Activated naive CD4-positive, alpha-beta T cell (primary cell): ENCODE results near the gene FEZ2.
"Not testable (repeated sequence)": the region's sequence is repeated elsewhere in the genome, so short reads cannot be mapped to it uniquely, and the experiment has no call there.

Experiments used
- DNase-seq, 4 experiments: peaks; one replicate each; lab custom pipeline; 2025; lab: John Stamatoyannopoulos, UW

FEZ2 gene, protein sequence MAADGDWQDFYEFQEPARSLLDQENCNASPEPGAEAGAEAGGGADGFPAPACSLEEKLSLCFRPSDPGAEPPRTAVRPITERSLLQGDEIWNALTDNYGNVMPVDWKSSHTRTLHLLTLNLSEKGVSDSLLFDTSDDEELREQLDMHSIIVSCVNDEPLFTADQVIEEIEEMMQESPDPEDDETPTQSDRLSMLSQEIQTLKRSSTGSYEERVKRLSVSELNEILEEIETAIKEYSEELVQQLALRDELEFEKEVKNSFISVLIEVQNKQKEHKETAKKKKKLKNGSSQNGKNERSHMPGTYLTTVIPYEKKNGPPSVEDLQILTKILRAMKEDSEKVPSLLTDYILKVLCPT

GRCh38 chr2:36597532-36598377 lies at the start of gene FEZ2:
FEZ2 (minus strand) TSS chr2:36598168; CDS start chr2:36598142, 26 bp downstream.
- peak; percentile 8 to 63 (median 38) for DNase-seq

- DNase-seq: no peak
These were observed 37.1 kb upstream of the FEZ2 start for GRCh38 chr2:36634981-36635597.

DNA sequence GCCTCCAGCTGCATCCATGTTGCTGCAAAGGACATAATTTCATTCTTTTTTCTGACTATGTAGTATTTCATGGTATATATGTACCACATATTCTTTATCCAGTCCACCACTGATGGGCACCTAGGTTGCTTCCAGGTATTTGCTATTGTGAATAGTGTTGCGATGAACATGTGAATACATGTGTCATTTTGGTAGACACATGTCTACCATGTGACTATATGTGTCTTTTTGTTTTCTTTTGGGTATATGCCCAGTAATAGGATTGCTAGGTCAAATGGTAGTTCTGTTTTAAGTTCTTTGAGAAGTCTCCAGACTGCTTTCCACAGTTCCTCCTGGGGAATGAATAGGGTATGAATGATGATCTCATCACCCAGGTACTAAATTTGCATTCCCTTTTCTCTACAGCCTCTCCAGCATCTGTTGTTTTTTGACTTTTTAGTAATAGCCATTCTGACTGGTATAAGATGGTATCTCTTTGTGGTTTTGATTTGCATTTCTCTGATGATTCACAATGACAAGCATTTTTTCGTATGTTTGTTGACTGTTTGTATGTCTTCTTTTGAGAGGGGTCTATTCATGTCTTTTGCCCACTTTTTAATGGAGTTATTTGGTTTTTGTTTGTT lies 35.6 kb upstream of the FEZ2 start:
- no peak for DNase-seq

- no peak for DNase-seq
These were observed 28.8 kb upstream of the FEZ2 start for GRCh38 chr2:36626756-36627155.

GRCh38 chr2:36626071-36626470 lies 28.1 kb upstream of the FEZ2 start:
- no peak for DNase-seq

GRCh38 chr2:36625304-36625703 lies 27.3 kb upstream of the FEZ2 start:
- no peak for DNase-seq

DNA sequence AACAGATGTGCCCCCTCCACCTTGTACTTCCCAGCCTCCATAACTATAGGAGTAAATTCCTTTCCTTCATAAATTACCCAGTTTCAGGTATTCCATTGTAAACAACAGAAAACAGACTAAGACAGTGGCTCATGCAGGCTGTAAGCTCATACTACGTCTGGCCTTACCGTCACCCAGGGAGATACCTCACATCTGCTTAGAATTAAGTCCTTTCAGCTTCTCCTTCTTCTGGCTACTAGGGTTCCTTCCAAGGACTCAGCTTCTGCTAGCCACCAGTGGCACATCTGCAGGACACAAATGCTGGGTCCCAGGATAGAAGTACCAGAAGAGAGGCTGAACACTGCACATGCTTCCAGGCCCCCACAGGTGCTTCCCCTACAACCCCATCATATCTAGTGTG lies 22.4 kb upstream of the FEZ2 start:
- DNase-seq: no peak

GRCh38 chr2:36618381-36618780 lies 20.4 kb upstream of the FEZ2 start:
- no peak for DNase-seq

GRCh38 chr2:36616947-36617346 lies 19.0 kb upstream of the FEZ2 start:
- DNase-seq: no peak

DNA sequence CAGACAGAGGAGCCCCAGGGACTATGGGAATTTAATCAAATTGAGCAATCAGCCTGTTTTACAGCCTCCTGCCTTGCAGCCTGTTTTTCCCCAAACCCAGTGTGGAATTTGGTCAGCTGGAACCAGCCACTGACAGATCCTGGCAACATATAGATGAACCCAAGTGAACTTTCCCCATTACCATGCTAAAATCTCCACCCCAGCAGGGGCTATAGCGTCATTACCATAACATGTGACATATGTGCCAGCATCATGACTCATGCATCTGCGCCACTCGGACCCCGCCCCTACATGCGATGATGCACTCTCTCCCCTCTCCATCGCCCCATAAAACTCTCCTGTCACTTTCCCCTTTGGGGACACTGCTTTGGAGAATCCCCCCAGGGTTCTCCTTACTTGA lies 17.3 kb upstream of the FEZ2 start:
- DNase-seq: no peak

GRCh38 chr2:36613801-36614200 lies 15.8 kb upstream of the FEZ2 start:
- no peak for DNase-seq

DNA sequence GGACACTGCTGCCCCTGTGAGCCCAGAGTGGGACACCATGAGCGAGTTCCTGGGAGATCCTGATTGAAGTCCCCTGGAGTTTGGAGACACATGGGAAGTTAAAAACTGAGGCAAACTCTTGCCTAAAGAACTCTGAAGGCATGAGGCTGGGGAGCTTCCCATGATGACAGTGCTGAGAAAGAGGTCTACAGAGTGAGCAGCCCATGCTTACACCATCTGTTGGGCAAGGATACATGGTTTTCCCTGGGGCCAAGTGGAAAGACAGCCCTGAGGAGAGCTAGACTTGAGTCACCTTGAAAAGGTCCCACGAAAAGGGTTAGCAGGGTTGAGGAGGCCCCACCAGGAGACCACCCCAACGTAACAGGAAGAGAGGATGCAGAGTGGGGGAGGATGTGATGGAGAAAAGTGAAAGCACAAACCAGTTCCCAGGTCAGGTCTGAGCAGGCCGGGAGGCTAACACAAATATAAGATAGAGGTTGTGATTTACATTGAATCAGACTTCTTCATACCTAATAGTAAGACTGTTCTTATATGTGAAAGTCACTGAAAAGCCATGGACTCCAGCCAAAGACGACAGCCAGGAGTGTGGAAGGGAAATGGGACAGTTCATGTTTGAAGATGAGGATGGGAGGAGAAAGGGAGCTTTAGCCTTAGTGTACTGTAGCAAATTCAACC lies 13.5 kb upstream of the FEZ2 start:
- no peak for DNase-seq

DNA sequence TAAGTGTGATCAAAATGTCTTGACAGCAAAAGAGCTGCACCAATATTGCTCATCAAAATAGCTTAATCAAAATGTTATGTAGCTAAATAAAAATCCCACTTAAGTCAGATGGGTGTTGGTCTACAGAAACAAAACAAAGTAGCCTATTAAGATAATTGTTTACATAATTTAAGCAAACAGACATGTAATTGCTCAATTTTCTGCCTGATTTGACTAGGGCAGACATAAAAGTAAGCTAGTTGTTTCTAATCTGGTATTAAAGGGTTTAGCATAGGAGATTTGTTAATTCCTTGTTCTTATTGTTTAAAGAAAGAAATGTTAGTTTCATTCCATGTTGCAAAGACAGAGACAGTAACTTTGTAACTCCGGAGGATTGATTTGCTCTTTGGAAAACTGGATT lies 11.5 kb upstream of the FEZ2 start:
- no peak for DNase-seq

GRCh38 chr2:36607947-36608346 lies 10.0 kb upstream of the FEZ2 start:
- no peak for DNase-seq

DNA sequence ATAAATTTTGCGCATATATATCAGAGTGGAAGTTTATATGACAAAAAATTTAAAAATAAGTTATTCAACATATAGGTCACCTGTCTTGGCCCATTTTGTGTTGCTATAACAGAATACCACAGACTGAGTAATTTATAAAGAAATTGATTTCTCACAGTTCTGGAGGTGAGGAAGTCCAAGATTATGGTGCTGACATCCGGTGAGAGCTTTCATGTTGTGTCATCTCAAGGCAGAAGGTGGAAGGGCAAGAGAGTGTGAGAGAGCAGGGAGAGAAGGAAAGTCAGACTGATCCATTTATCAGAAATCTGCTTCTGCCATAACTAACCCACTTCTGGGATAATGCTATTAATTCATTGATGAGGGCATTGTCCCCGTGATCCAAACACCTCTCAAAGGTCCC lies 9.0 kb upstream of the FEZ2 start:
- no peak for DNase-seq

GRCh38 chr2:36605273-36605672 lies 7.3 kb upstream of the FEZ2 start:
- no peak for DNase-seq

GRCh38 chr2:36603629-36604028 lies 5.7 kb upstream of the FEZ2 start:
- DNase-seq: not testable (repeated sequence)

DNA sequence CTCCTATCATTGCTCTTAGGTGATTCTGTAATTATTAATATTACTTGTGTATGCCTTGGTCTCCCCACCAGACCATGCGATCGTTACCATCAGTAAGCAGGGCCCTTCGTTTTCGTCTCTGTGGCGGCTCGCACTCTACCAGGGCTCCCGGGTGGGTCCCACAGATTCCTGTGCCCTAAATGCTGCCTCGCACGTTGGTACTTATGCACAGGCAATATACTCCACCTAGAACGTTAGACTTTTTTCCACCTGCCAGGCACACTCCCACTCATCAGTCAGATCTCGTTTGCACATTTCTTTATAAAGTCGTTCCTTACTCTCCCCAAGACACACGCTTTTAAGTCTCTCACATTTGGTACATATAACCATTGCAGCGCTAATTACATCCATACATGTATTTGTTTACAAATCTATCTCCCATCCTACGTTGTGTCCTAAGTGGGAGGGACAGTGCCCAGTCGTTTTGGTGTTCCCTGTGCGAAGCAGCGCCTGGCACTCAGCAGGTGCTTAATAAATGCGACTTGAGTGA lies 901 bp downstream of the FEZ2 start:
- no peak for DNase-seq

GRCh38 chr2:36596397-36596796 lies 1.6 kb downstream of the FEZ2 start:
- no peak for DNase-seq

DNA sequence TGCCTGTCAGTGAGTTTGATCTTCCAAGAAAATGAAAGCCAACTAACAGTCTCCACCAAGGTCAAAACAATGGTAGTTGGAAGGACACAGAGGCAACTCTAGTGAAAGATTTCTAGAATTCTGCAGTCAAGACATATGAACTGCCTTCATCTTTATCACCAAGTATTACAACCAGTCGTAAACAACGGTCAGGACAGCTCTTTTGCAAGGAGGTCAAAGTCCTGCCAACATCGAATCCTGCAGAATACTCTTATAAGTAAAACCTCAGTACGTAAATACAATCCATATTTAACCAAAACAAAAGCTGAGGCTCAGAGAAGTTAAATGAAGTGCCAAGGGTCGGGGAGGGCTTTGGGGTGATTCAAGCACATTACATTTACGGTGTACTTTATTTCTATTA lies 3.1 kb downstream of the FEZ2 start:
- DNase-seq: no peak

DNA sequence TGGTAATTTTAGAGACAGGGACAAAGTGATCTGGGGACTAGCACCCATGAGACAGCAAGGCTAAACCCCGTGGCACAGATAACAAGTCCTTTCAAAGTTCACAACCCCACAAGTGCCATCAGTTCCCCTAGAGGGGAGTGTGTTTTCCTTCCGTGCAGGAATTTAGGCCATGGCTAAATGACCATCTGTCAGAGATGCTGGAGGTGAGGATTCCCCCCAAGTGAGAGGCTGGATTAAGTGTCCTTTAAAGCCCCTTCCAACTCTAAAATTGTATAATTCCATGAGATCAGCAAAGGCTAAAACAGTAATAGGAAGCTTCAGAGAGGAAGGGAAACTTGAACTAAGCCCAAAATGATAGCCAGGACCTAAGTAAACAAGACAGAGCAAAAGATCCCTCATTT lies 8.7 kb downstream of the FEZ2 start:
- no peak for DNase-seq

DNA sequence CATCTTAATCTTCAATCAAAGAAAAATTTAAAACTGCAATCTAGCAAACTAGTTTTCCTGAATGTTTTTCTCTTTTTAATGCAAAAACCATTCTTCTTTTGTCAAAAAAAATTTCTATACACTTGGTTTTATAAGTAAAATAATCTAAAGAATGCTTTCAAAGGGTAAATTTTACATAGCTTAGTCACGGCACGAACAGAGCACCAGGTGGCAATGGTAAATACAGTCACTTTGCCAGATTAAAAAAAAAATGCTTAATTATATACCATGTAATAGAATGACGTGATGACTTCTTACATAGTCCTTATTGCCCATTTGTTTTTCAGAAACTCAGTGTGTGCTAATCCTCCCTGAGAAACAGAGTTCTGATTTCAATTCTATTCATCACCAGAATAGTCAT lies 10.4 kb downstream of the FEZ2 start:
- no peak for DNase-seq
